Measurements from ENCODE around the gene TRMT1.

TRMT1 gene

DNA sequence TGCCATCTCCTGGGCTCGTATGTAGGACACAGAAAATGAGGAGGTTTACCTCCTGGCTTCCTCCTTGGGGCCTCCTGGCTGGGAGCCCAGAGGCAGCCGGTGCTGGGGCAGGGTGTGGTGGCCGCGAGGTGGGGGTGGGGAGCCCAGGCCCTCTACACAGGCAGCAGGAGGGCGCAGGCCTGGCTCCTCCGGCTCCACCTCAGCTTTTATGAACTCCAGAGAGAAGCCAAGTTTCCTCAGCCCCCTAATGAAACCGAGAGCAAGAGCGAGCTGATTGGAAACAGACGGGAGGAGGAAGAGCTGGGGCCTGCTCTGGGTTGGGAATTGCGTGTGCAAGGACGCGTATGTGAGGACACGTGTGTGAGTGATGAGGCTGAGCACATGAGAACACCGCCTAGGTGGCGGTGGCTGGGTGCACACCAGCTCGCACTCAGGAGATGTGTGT is 37.0 kb downstream of the TRMT1 start:
- Histone ChIP-seq H3K79me2 (ENCODE audit: insufficient read depth, low read depth) (no peaks in the 10 kb centered on the region), H3K9ac (no peak overlapping the region), H3K4me2 (no peak overlapping the region), H4K20me1 (ENCODE audit: insufficient read depth) (no peaks in the 10 kb centered on the region), H3K4me3 (IDR thresholded peaks at IDR 0.05; ENCODE audit: insufficient read depth, low read depth, low read length) (no peak overlapping the region), H2AFZ (ENCODE audit: low read depth) (no peak overlapping the region), H3K27ac (no peak overlapping the region), H3K27me3 (ENCODE audit: insufficient read depth, low read depth) (peaks cover 30% of the 10 kb centered on the region), H3K4me1 (ENCODE audit: low read depth, poor library complexity, severe bottlenecking) (peaks cover 27% of the 10 kb centered on the region), H3K36me3 (ENCODE audit: insufficient read depth) (no peaks in the 10 kb centered on the region)
- TF ChIP-seq, protein P1, sequence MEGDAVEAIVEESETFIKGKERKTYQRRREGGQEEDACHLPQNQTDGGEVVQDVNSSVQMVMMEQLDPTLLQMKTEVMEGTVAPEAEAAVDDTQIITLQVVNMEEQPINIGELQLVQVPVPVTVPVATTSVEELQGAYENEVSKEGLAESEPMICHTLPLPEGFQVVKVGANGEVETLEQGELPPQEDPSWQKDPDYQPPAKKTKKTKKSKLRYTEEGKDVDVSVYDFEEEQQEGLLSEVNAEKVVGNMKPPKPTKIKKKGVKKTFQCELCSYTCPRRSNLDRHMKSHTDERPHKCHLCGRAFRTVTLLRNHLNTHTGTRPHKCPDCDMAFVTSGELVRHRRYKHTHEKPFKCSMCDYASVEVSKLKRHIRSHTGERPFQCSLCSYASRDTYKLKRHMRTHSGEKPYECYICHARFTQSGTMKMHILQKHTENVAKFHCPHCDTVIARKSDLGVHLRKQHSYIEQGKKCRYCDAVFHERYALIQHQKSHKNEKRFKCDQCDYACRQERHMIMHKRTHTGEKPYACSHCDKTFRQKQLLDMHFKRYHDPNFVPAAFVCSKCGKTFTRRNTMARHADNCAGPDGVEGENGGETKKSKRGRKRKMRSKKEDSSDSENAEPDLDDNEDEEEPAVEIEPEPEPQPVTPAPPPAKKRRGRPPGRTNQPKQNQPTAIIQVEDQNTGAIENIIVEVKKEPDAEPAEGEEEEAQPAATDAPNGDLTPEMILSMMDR (conservative IDR thresholded peaks at IDR 0.05; ENCODE audit: low read depth, low read length), result no peak

DNA sequence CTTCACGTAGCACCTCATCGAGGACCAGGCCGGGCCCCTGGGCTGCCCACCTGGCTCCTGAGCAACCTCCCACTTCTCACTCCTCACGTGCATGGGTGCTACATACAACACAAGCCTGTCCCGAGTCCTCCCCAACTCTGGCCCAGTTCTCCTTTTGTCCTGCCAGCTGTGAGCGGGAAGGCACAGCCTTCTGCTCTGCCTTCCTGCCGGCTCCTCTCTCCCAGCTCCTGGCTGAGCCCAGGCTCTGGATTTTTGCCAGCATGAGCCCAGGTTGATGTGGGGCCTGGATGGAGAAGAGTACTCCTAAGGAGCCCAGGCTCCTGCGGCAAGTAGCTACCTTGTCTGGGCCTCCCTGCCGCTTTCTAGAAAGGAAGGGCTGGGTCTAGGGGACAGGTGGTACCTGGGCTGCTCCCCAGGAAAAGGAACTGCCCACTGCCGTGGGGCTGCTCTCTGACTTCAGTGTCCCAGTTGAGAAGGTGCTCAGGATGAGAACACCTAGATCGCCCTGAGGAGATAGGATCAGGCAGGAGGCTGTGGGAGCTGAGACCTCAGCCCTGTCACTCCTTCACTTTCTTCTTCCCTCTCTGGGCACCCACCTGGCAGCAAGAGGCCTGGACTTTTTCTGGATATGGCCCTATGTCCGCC is 37.5 kb downstream of the TRMT1 start:
- H3K4me1 ChIP-seq (ENCODE audit: low read depth, poor library complexity, severe bottlenecking), result peaks cover 25% of the 10 kb centered on the region
- TF ChIP-seq, protein P1 (conservative IDR thresholded peaks at IDR 0.05; ENCODE audit: low read depth, low read length), result no peak
- H3K4me3 ChIP-seq (IDR thresholded peaks at IDR 0.05; ENCODE audit: insufficient read depth, low read depth, low read length), result no peak overlapping the region
- no peaks in the 10 kb centered on the region for H4K20me1 ChIP-seq (ENCODE audit: insufficient read depth)
- no peaks in the 10 kb centered on the region for H3K36me3 ChIP-seq (ENCODE audit: insufficient read depth)
- H3K79me2 ChIP-seq (ENCODE audit: insufficient read depth, low read depth), result no peaks in the 10 kb centered on the region
- no peak overlapping the region for H3K4me2 ChIP-seq
- H3K27me3 ChIP-seq (ENCODE audit: insufficient read depth, low read depth), result peaks cover 36% of the 10 kb centered on the region
- no peak overlapping the region for H3K27ac ChIP-seq
- H2AFZ ChIP-seq (ENCODE audit: low read depth), result no peak overlapping the region
- no peak overlapping the region for H3K9ac ChIP-seq

DNA sequence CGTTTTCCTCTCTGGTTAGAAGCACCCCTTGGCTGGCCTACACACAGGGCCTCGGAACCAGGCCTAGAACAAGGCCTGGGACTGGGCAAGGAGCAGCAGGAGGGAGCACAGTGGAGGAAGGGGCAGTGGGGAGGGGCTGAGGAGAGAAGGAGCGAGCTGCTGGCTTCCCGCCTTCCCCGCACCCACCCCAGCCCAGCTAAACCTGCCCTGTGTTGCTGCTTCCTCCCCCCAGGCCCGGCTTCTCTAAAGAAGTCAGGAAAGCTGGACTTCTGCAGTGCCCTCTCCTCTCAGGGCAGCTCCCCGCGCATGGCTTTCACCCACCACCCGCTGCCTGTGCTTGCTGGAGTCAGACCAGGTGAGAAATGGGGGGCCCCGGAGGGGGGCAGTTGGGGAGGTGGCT is 38.2 kb downstream of the TRMT1 start:
- H3K4me2 ChIP-seq, result no peak overlapping the region
- no peaks in the 10 kb centered on the region for H3K36me3 ChIP-seq (ENCODE audit: insufficient read depth)
- TF ChIP-seq, protein P1 (conservative IDR thresholded peaks at IDR 0.05; ENCODE audit: low read depth, low read length), result no peak
- H3K4me3 ChIP-seq (IDR thresholded peaks at IDR 0.05; ENCODE audit: insufficient read depth, low read depth, low read length), result no peak overlapping the region
- H3K27me3 ChIP-seq (ENCODE audit: insufficient read depth, low read depth), result peaks cover 39% of the 10 kb centered on the region
- no peak overlapping the region for H3K27ac ChIP-seq
- no peaks in the 10 kb centered on the region for H3K79me2 ChIP-seq (ENCODE audit: insufficient read depth, low read depth)
- peaks cover 25% of the 10 kb centered on the region for H3K4me1 ChIP-seq (ENCODE audit: low read depth, poor library complexity, severe bottlenecking)
- no peaks in the 10 kb centered on the region for H4K20me1 ChIP-seq (ENCODE audit: insufficient read depth)
- H3K9ac ChIP-seq, result no peak overlapping the region
- H2AFZ ChIP-seq (ENCODE audit: low read depth), result no peak overlapping the region

DNA sequence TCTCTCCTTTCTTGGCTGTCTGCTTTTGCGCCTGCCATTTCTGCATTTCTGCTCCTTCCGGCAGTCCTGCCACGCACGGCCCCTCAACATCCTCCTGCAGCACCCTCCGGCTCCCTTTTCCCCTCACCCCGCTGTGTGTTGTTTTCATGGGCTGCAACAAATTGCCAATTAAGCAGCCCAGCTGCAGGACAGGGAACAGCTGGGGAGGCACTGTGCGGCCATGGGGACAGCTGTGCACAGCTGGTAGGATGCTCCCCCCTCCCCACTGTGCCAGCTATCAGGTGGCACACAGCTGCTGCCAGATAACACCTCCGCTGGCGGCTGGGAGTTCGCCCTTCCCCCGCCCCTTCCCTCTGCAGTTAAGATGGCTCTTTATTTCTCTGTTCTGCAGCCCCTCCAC is 39.3 kb downstream of the TRMT1 start:
- Histone ChIP-seq H2AFZ (ENCODE audit: low read depth) (no peak overlapping the region), H3K79me2 (ENCODE audit: insufficient read depth, low read depth) (no peaks in the 10 kb centered on the region), H3K36me3 (ENCODE audit: insufficient read depth) (no peaks in the 10 kb centered on the region), H3K4me3 (IDR thresholded peaks at IDR 0.05; ENCODE audit: insufficient read depth, low read depth, low read length) (no peak overlapping the region), H3K4me2 (no peak overlapping the region), H3K27ac (no peak overlapping the region), H3K4me1 (ENCODE audit: low read depth, poor library complexity, severe bottlenecking) (peaks cover 16% of the 10 kb centered on the region), H3K27me3 (ENCODE audit: insufficient read depth, low read depth) (peaks cover 48% of the 10 kb centered on the region), H4K20me1 (ENCODE audit: insufficient read depth) (no peaks in the 10 kb centered on the region), H3K9ac (no peak overlapping the region)
- TF ChIP-seq, protein P1 (conservative IDR thresholded peaks at IDR 0.05; ENCODE audit: low read depth, low read length), result no peak

Data from KMS-11 (cell line).